HepG2 (cell line): Measurements from ENCODE around the gene C11orf42. TPM values are rescaled to one million over a fixed set of nuclear protein-coding genes. Genes with fewer than 3 reads are reported as not detected.
A peak's percentile ranks its signal among the peaks of the same experiment; 100 is the strongest.

Experiments
- ATAC-seq: fragments of 200-7000 bp; cut with Tn5 transposase; 3 replicates; pipeline ENCODE4 v1.9.1; 2020; ENCODE audit warnings: mild to moderate bottlenecking, moderate library complexity
- BruUV-seq: library from RNA; stranded (reverse); fragments of 400-500 nt; replicated peaks from 2 replicates; lab custom pipeline; 2021; lab: Mats Ljungman, UMichigan
- CTCF ChIA-PET: fragments of 300-600 bp; formaldehyde crosslinking; extraction: SDS; loops from one replicate; lab custom pipeline; 2021; ENCODE audit warnings: low total read pairs, inconsistent platforms, low intra/inter-chr PET ratio; lab: Yijun Ruan, JAX
- POLR2A ChIA-PET: fragments of 350-600 bp; sonication (Branson Sonifier 250); formaldehyde crosslinking; loops from one replicate; lab custom pipeline; 2020; ENCODE audit warnings: antibody characterized with exemption, inconsistent platforms; lab: Yijun Ruan, JAX
- DNase-seq: peaks from one replicate; pipeline ENCODE4 v3.0.0-alpha.2; 2015; ENCODE audit warnings: low spot score
- FAIRE-seq: peaks from 3 replicates; lab custom pipeline; 2011; peaks lifted over from hg19 to GRCh38; lab: Jason Lieb, UNC
- H2AFZ ChIP-seq: one replicate; pipeline ENCODE4 v1.6.1; 2011; ENCODE audit warnings: low read length, inconsistent platforms
- H3K27ac ChIP-seq: fragments of 300-600 bp; 3 replicates; pipeline ENCODE4 v1.8.0; 2011; ENCODE audit warnings: mixed run types, mild to moderate bottlenecking, mixed read lengths, low read length, inconsistent platforms; ENCODE audit not compliant: insufficient read depth; ENCODE audit errors: extremely low read length
- H3K27me3 ChIP-seq, 2 experiments: fragments of 200-600 bp in 1 of 2; 2 replicates in 1 of 2; 3 replicates in 1 of 2; pipeline versions ENCODE4 v1.6.0 to v1.8.0; 2011; ENCODE audit warnings: low read length in 2 of 2, mild to moderate bottlenecking in 2 of 2, moderate library complexity in 2 of 2, inconsistent platforms in 1 of 2; ENCODE audit not compliant: insufficient read depth in 2 of 2, control insufficient read depth in 1 of 2
- H3K36me3 ChIP-seq, 2 experiments: fragments of 200-600 bp in 1 of 2; replicated peaks in 1 of 2; 2 replicates in 1 of 2; 3 replicates in 1 of 2; pipeline versions ENCODE4 v1.5.1 to v1.8.0; 2011; ENCODE audit warnings: low read length in 2 of 2, inconsistent platforms in 1 of 2; ENCODE audit not compliant: insufficient read depth in 2 of 2, control insufficient read depth in 1 of 2
- H3K4me1 ChIP-seq: 2 replicates; pipeline ENCODE4 v1.5.1; 2012; ENCODE audit warnings: low read length, inconsistent platforms; ENCODE audit not compliant: insufficient read depth
- H3K4me2 ChIP-seq: 2 replicates; pipeline ENCODE4 v1.6.0; 2011; ENCODE audit warnings: low read depth, low read length, inconsistent platforms
- H3K4me3 ChIP-seq, 3 experiments: fragments of 200-600 bp in 1 of 3; sonication (generic), shearing (Covaris generic) in 1 of 3; replicated peaks in 1 of 3; 2 replicates each; pipeline ENCODE4 v1.5.1; 2011 to 2016; ENCODE audit warnings: low read length in 3 of 3, inconsistent platforms in 2 of 3, low read depth in 2 of 3, mild to moderate bottlenecking in 2 of 3, control low read depth in 1 of 3, mixed read lengths in 1 of 3; ENCODE audit not compliant: insufficient read depth in 1 of 3
- H3K79me2 ChIP-seq: one replicate; pipeline ENCODE4 v1.6.1; 2011; ENCODE audit warnings: low read length, inconsistent platforms; ENCODE audit not compliant: insufficient read depth
- H3K9ac ChIP-seq: 2 replicates; pipeline ENCODE4 v1.6.0; 2011; ENCODE audit warnings: mild to moderate bottlenecking, low read depth, low read length, inconsistent platforms; ENCODE audit not compliant: insufficient read depth
- H3K9me3 ChIP-seq: 2 replicates; pipeline ENCODE4 v1.5.1; 2012; ENCODE audit warnings: mild to moderate bottlenecking, low read length
- H4K20me1 ChIP-seq: 2 replicates; pipeline ENCODE4 v1.6.0; 2011; ENCODE audit warnings: inconsistent platforms, mild to moderate bottlenecking, low read length, moderate library complexity; ENCODE audit not compliant: insufficient read depth
- AGO2 ChIP-seq: fragments of 200-400 bp; formaldehyde crosslinking; optimal IDR thresholded peaks from 2 replicates; pipeline ENCODE3; 2017; ENCODE audit warnings: mild to moderate bottlenecking, low read depth, low read length, moderate library complexity
- DNMT3B ChIP-seq: conservative IDR thresholded peaks from 2 replicates; pipeline ENCODE4 v1.6.1; 2016; ENCODE audit warnings: missing biosample characterization, control low read depth
- GPN1 ChIP-seq: sonication (generic); formaldehyde crosslinking; IDR thresholded peaks from 2 replicates; pipeline ENCODE4 v1.5.1; 2020; ENCODE audit warnings: missing genetic modification reagents, borderline replicate concordance
- MAF1 ChIP-seq: sonication (generic); formaldehyde crosslinking; IDR thresholded peaks from 2 replicates; pipeline ENCODE4 v1.5.0; 2020; ENCODE audit warnings: missing genetic modification reagents, borderline replicate concordance
- POLR2AphosphoS2 ChIP-seq: IDR thresholded peaks from 2 replicates; pipeline ENCODE4 v1.6.1; 2011; ENCODE audit warnings: low read depth, low read length, improper control_type of control experiment
- TBX2 ChIP-seq: sonication (generic); formaldehyde crosslinking; IDR thresholded peaks from 2 replicates; pipeline ENCODE4 v1.5.0; 2020; ENCODE audit warnings: missing genetic modification reagents, mild to moderate bottlenecking, borderline replicate concordance
- WGBS: methylation state at CpG from one replicate; pipeline ENCODE4 v1.1.6; 2017; ENCODE audit warnings: low lambda C conversion rate; 5-methylcytosine and 5-hydroxymethylcytosine counted together
- in situ Hi-C: cut with HindIII; loops from 2 replicates; pipeline ENCODE4 v1.10.0; 2017; ENCODE audit warnings: low pct_unique_long_range_greater_than_20kb; ENCODE audit not compliant: extremely low pct_ligation_motif_present
- intact Hi-C: fragments of 100-400 bp; cut with micrococcal nuclease; formaldehyde crosslinking; loops from one replicate; pipeline ENCODE4 v1.10.0; 2022; ENCODE audit not compliant: unreplicated experiment
- polyA plus RNA-seq, 8 experiments: library from polyadenylated mRNA; depleted of rRNA in 3 of 8; stranded (reverse) in 7 of 8; unstranded in 1 of 8; fragments of >200 nt; fragmentation: Illumina TruSeq in 4 of 8; extraction: Trizol in 4 of 8; gene quantifications; 2 replicates each; pipeline versions ENCODE4 v1.2.1 to v1.2.3, GENCODE V29; 2011 to 2016; ENCODE audit warnings: low read depth in 4 of 8, missing spikeins in 1 of 8, mixed read lengths in 1 of 8; ENCODE audit not compliant: insufficient read depth in 1 of 8
- total RNA-seq, 5 experiments: library from RNA; depleted of rRNA; stranded (reverse); fragments of >200 nt; fragmentation: Illumina TruSeq; extraction: Trizol; gene quantifications; 2 replicates each; pipeline ENCODE4 v1.2.3, GENCODE V29; 2016; ENCODE audit warnings: low read depth in 1 of 5
- TF ChIP-seq, protein P1 (sequence below): sonication (generic); formaldehyde crosslinking; IDR thresholded peaks from 2 replicates; pipeline ENCODE4 v1.4.0; 2020; ENCODE audit warnings: missing genetic modification reagents
- TF ChIP-seq, protein P2 (sequence below): sonication (generic); formaldehyde crosslinking; conservative IDR thresholded peaks from 2 replicates; pipeline ENCODE4 v1.8.0; 2022; ENCODE audit warnings: mild to moderate bottlenecking, moderate library complexity, missing genetic modification reagents
- TF ChIP-seq, protein P3 (sequence below): fragments of 450-650 bp; IDR thresholded peaks from 2 replicates; pipeline ENCODE4 v1.6.1; 2017; ENCODE audit warnings: mild to moderate bottlenecking
- TF ChIP-seq, protein P4 (sequence below): IDR thresholded peaks from 2 replicates; pipeline ENCODE4 v1.6.1; 2012; ENCODE audit warnings: low read depth, low read length, improper control_type of control experiment

The C11orf42 gene
- total and polyA plus RNA-seq, 2 of the 13 experiments (the other 11 are each of a cell fraction or from before 2014, with no cell fraction given): not detected

DNA sequence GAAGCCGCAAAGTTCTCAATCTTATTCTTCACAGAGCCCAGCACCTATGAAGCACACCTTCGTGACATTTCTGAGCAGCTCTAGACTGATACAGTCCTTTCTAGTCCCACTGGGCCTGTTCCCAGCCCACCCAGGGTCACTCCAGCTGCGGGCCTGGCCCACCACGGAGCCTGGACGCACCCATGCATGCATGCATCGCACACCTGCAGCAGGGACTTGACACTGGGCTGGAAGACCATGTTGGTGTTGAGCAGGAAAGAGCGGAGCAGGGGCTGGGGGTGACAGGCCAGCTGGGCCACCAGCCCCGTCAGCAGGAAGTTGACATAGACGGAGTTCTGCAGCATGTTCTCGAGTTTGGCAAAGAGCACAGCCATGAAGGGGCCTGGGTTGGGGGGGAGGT, 9.2 kb downstream of the C11orf42 start:
- Histone ChIP-seq H3K79me2 (no peaks in the 10 kb centered on the region), H3K4me3 (no peak overlapping the region), H3K36me3 (peaks cover 13 to 61% of the 10 kb centered on the region in 2 experiments; a peak in 4 of 5 replicates), H2AFZ (no peak overlapping the region), H3K9ac (no peak overlapping the region), H3K9me3 (no peaks in the 10 kb centered on the region), H3K27me3 (no peaks in the 10 kb centered on the region), H3K27ac (no peak overlapping the region), H3K4me1 (no peaks in the 10 kb centered on the region), H4K20me1 (no peaks in the 10 kb centered on the region), H3K4me2 (no peak overlapping the region)
- ATAC-seq: no peak
- no TSS peak for BruUV-seq
- intact Hi-C loops: no loop called here
- in situ Hi-C loops: no loop called here
- no peak for TF ChIP-seq GPN1
- TF ChIP-seq AGO2: peak; percentile 36
- no peak for DNase-seq
- POLR2A ChIA-PET: no interaction called here
- FAIRE-seq: no peak
- CTCF ChIA-PET: no interaction called here
- WGBS: 96% methylated on average over 9 of the region's 10 CpGs

DNA sequence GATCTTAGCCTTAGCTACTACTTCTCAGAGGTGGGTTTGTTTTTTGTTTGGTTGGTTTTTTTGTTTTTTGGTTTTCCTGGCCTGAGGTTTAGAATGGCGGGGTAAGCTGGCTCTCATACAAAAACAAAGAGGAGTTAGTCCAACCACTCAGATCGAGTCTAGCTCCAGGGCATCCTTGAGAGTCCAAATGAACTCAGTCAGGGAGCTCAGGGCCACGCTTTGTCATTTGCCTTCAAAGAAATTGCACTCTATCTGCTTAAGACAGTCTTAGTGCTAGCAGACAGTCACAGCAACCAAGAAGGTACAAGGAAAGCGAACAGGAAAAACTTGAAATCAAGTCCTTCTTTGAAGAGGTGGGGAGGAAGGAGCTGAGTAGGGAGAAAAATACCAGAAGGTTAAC, 11.1 kb downstream of the C11orf42 start:
- no peaks in the 10 kb centered on the region for H3K27me3 ChIP-seq
- DNase-seq (no peak), FAIRE-seq (no peak), ATAC-seq (no peak)
- intact Hi-C loops (no loop called here), in situ Hi-C loops (no loop called here)
- no peaks in the 10 kb centered on the region for H3K9me3 ChIP-seq
- POLR2A ChIA-PET: no interaction called here
- no peak overlapping the region for H3K4me2 ChIP-seq
- no peaks in the 10 kb centered on the region for H3K4me1 ChIP-seq
- H3K27ac ChIP-seq: no peak overlapping the region
- TSS peak; percentile 27 for BruUV-seq
- H3K9ac ChIP-seq: no peak overlapping the region
- H3K4me3 ChIP-seq: no peak overlapping the region
- peaks cover 11 to 58% of the 10 kb centered on the region in 2 experiments for H3K36me3 ChIP-seq
- CTCF ChIA-PET: no interaction called here
- 99% methylated on average over 4 of the region's 4 CpGs for WGBS
- peaks cover 2% of the 10 kb centered on the region for H3K79me2 ChIP-seq
- H2AFZ ChIP-seq: no peak overlapping the region
- no peaks in the 10 kb centered on the region for H4K20me1 ChIP-seq
- TF ChIP-seq, protein P1, sequence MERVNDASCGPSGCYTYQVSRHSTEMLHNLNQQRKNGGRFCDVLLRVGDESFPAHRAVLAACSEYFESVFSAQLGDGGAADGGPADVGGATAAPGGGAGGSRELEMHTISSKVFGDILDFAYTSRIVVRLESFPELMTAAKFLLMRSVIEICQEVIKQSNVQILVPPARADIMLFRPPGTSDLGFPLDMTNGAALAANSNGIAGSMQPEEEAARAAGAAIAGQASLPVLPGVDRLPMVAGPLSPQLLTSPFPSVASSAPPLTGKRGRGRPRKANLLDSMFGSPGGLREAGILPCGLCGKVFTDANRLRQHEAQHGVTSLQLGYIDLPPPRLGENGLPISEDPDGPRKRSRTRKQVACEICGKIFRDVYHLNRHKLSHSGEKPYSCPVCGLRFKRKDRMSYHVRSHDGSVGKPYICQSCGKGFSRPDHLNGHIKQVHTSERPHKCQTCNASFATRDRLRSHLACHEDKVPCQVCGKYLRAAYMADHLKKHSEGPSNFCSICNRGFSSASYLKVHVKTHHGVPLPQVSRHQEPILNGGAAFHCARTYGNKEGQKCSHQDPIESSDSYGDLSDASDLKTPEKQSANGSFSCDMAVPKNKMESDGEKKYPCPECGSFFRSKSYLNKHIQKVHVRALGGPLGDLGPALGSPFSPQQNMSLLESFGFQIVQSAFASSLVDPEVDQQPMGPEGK (CRISPR knock-in tag): no peak
- TF ChIP-seq, protein P2, sequence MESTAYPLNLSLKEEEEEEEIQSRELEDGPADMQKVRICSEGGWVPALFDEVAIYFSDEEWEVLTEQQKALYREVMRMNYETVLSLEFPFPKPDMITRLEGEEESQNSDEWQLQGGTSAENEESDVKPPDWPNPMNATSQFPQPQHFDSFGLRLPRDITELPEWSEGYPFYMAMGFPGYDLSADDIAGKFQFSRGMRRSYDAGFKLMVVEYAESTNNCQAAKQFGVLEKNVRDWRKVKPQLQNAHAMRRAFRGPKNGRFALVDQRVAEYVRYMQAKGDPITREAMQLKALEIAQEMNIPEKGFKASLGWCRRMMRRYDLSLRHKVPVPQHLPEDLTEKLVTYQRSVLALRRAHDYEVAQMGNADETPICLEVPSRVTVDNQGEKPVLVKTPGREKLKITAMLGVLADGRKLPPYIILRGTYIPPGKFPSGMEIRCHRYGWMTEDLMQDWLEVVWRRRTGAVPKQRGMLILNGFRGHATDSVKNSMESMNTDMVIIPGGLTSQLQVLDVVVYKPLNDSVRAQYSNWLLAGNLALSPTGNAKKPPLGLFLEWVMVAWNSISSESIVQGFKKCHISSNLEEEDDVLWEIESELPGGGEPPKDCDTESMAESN: no peak
- TF ChIP-seq MAF1: no peak
- no peak for TF ChIP-seq DNMT3B (CRISPR knock-in tag)
- TF ChIP-seq POLR2AphosphoS2: no peak
- TF ChIP-seq, protein P3, sequence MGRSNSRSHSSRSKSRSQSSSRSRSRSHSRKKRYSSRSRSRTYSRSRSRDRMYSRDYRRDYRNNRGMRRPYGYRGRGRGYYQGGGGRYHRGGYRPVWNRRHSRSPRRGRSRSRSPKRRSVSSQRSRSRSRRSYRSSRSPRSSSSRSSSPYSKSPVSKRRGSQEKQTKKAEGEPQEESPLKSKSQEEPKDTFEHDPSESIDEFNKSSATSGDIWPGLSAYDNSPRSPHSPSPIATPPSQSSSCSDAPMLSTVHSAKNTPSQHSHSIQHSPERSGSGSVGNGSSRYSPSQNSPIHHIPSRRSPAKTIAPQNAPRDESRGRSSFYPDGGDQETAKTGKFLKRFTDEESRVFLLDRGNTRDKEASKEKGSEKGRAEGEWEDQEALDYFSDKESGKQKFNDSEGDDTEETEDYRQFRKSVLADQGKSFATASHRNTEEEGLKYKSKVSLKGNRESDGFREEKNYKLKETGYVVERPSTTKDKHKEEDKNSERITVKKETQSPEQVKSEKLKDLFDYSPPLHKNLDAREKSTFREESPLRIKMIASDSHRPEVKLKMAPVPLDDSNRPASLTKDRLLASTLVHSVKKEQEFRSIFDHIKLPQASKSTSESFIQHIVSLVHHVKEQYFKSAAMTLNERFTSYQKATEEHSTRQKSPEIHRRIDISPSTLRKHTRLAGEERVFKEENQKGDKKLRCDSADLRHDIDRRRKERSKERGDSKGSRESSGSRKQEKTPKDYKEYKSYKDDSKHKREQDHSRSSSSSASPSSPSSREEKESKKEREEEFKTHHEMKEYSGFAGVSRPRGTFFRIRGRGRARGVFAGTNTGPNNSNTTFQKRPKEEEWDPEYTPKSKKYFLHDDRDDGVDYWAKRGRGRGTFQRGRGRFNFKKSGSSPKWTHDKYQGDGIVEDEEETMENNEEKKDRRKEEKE: no peak
- TF ChIP-seq, protein P4, sequence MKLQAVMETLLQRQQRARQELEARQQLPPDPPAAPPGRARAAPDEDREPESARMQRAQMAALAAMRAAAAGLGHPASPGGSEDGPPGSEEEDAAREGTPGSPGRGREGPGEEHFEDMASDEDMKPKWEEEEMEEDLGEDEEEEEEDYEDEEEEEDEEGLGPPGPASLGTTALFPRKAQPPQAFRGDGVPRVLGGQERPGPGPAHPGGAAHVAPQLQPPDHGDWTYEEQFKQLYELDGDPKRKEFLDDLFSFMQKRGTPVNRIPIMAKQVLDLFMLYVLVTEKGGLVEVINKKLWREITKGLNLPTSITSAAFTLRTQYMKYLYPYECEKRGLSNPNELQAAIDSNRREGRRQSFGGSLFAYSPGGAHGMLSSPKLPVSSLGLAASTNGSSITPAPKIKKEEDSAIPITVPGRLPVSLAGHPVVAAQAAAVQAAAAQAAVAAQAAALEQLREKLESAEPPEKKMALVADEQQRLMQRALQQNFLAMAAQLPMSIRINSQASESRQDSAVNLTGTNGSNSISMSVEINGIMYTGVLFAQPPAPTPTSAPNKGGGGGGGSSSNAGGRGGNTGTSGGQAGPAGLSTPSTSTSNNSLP: no peak
- no peak for TF ChIP-seq TBX2 (CRISPR knock-in tag)
- TF ChIP-seq AGO2: no peak
